ENCODE results near the gene NRTN.

NRTN gene

GRCh38 chr19:5817218-5817617, 12.4 kb downstream of the NRTN start:
- no peak for ATAC-seq

GRCh38 chr19:5818594-5818993, 13.7 kb downstream of the NRTN start:
- no peak for ATAC-seq

DNA sequence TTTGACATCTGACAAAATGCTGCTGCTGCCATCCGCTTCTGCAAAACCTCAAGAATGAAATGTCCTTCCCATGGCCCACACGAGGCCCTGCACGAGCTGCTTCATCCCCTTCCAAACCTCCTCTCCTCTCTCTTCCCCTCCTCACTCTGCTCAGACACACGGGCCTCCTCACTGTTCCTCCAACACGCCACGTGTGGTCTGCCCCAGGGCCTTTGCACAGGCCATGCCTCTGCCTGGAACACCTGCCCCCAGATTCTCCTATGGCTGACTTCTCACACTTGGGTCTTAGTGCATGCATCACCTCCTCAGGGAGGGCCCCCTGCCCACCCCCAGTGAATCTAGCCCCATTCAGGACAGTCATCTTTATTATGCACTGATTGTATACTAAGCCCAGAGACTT, 15.9 kb downstream of the NRTN start:
- no peak for ATAC-seq

- no peak for ATAC-seq
These were observed 16.8 kb downstream of the NRTN start for GRCh38 chr19:5821521-5822180.

- ATAC-seq = no peak
These were observed 17.4 kb downstream of the NRTN start for GRCh38 chr19:5822181-5822844.

GRCh38 chr19:5823579-5824281, 18.9 kb downstream of the NRTN start:
- ATAC-seq = no peak

- no peak for ATAC-seq
These were observed 19.9 kb downstream of the NRTN start for GRCh38 chr19:5824751-5825150.

GRCh38 chr19:5825178-5825577, 20.3 kb downstream of the NRTN start:
- no peak for ATAC-seq

- no peak for ATAC-seq
These were observed 21.9 kb downstream of the NRTN start for GRCh38 chr19:5826531-5827341.

GRCh38 chr19:5827342-5827890, 22.5 kb downstream of the NRTN start:
- no peak for ATAC-seq

DNA sequence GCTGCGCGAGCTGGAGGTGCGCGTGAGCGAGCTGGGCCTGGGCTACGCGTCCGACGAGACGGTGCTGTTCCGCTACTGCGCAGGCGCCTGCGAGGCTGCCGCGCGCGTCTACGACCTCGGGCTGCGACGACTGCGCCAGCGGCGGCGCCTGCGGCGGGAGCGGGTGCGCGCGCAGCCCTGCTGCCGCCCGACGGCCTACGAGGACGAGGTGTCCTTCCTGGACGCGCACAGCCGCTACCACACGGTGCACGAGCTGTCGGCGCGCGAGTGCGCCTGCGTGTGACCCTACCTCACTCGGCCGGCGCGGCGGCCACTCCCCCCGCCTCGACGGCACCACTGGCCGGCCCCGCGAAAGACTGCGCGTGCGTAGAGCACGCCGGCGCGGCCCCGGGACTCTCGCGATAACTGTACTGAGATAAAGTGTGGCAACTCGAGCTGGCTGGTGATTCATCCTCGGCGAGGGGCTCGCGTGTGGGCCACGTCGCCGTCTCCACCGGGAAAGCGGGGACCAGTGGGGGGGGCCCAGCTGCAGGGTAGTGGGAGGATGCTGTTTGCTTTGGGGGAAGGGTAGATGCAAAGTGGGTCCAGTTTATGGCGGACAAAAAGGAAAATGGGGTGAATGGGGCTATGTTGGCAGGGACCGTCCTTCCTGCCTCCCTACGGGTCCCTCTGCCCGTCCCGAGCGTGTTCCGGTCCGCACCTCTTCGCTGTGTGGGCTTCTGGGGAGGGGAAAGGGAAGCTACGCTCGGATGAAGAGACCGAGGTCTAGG, 23.2 kb downstream of the NRTN start:
- ATAC-seq = peak; percentile 81 to 83

DNA sequence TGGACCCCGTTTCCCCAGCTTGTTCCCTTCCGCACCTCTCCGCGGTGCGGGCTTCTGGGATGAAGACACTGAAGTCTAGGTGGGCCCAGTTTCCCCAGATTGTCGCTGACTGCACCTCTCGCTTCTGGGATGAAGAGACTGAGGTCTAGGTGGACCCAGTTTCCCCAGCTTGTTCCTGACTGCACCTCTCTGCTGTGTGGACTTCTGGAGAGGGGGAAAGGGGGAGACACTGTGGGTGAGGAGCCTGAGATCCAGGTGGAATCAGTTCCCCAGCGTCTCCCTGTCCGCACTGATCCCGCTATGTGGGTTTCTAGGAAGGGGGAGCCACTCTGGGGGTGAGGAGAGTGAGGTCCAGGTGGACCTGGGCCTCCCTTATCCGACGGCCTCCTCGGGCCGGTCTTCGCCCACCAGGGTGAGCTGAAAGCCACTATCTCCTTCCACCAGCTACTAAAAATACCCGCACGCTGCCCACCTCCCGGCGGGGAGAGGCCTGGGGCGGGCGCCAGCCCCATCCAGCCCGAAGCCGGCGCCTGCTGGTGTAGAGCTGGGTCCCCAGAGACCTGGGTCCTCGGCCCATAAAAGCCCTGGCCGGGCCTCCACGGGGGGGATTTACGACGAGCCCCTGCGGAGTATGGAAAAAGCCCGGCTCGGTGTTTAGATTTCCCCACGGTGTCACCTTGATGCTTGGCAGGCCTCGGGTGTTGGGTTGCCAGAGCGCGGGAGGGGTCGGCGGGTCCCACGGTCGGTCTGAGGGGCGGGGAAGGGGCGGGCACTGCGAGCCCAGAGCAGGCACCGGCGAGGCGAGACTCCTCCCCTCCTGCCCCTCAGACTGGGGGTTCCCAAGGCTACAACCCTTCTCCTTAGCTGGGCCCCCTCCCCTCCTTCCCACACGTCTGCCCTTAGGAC, 24.0 kb downstream of the NRTN start:
- ATAC-seq = no peak

DNA sequence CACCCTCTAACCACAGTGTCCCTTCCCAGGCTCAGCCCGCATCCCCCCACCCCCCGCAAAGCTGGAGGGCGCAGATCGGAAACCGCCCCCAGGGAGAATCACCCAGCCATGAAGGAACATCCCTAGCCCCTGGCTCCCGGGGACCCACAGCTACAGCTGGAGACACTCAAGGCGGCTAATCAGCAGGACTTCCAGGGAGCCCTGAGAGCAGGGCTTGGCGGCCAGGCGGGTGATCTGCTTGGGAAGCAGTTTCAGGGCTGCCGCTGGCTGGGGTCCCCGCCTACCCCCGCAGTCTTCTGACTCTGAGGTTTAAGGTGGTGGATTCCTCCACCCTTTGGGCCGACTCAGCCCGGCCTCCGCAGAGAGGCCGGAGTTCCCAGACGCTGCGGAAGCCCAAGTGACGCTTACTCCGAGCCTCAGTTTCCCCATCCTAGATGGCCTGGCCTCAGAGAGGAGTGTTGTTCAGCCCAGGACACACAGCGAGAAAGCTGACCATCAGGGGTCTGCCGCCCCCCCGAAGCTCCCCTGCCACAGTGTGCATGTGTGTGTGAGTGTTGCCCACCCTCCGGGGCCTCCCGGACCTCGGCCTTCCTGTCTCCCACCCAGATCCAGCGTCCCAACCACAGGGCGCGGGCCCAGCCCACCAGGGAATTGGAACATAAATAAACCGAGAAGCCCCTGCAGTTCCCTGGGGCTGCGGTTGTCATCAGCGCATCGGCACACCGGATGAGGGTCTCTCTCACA, 24.9 kb downstream of the NRTN start:
- ATAC-seq = no peak

DNA sequence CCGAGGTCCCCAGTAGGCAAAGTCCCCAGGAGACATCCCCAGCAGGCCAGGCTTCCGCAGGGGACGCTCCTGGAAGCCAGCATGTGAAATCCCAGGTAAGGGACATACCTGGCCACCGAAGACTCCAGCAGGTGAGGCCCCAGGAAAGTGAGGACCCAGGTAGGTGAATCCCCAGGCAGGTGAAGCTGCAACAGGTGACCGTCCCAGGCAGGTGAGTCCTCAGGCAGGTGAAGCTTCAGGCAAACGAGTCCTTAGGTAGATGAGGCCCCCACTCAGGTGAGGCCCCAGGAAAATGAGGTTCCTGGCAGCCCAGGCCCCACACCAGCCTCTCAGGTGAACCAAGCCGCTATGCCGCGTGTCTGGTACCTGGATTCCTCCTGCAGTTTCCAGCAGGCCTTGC, 26.3 kb downstream of the NRTN start:
- ATAC-seq = no peak

DNA sequence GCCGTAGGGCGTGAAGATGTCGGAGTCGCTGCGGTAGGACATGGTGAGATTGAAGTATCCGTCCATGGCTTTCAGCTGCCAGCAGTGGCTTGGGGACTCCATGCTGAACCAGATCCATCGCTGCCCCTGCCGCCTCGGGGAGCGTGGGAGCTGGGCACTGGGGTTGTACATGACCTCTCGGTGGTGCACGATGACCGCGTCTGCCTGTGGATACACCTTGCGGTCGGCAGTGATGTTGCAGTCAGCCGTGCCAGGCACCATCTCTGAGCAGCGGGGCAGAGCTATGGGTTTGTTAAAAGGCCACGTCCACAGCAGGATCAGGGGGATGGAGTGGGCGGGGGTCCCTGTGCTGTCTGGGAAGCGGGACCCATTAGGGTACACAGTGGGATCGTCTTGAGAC, 27.2 kb downstream of the NRTN start:
- ATAC-seq = no peak

GRCh38 chr19:5832527-5833216, 27.8 kb downstream of the NRTN start:
- ATAC-seq = no peak

- no peak for ATAC-seq
These were observed 33.0 kb downstream of the NRTN start for GRCh38 chr19:5837761-5838352.

DNA sequence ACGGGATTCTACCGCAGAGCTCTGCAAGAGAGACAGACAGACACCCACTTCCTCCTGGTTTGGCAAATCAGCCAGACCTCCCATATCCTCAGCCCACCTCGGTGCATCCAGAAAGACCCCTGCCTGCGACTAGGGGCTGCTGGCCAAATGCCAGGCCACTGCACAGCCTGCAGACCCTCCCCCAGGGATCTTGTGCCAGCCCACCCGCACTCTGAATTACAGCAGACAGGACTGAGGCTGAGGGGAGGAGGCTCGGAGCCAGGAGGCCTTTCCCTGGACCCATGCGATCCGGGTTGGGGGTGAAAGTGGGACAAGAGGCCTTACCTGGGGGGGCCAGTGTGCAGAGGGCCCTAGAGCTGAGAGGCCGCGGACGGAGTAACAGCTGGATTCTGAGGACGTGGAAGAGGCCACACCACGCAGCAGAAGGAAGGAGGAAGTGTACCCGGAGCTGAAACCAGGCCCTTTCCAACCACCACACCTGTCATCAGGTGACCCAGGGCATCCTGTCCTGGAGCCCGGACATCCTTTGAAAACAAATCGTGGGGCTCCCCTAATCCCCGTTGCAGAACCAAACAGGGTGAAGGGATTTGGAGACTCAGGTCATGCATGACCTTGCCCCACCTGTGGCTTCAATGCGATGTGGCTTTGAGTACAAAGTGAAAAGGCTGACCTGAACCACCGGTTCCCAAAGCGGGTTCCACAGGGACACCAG, 33.6 kb downstream of the NRTN start:
- no peak for ATAC-seq
